Endodermal cell (in vitro differentiated cells): Measurements from ENCODE around the gene SLC6A8. TPM values are rescaled to one million over a fixed set of nuclear protein-coding genes. Genes with fewer than 3 reads are reported as not detected.
"Not testable (repeated sequence)": the region's sequence is repeated elsewhere in the genome, so short reads cannot be mapped to it uniquely, and the experiment has no call there.

Source experiments
- DNase-seq: peaks from one replicate; pipeline ENCODE4 v3.0.0-alpha.2; 2017
- H3K27ac ChIP-seq: 2 replicates; pipeline ENCODE4 v1.5.1; 2013; ENCODE audit warnings: mild to moderate bottlenecking, low read depth, low read length, moderate library complexity
- H3K27me3 ChIP-seq: 2 replicates; pipeline ENCODE4 v1.6.1; 2013; ENCODE audit warnings: mild to moderate bottlenecking, low read length, moderate library complexity; ENCODE audit not compliant: insufficient read depth, control insufficient read depth, poor library complexity, severe bottlenecking
- H3K36me3 ChIP-seq: 2 replicates; pipeline ENCODE4 v1.7.0; 2013; ENCODE audit warnings: mild to moderate bottlenecking, low read length, moderate library complexity; ENCODE audit not compliant: control insufficient read depth, insufficient read depth
- H3K4me1 ChIP-seq: one replicate; pipeline ENCODE4 v1.7.0; 2013; ENCODE audit warnings: low read length; ENCODE audit not compliant: control insufficient read depth, insufficient read depth
- H3K4me3 ChIP-seq: 2 replicates; pipeline ENCODE4 v1.5.1; 2013; ENCODE audit warnings: mild to moderate bottlenecking, low read length, moderate library complexity
- H3K9ac ChIP-seq: 2 replicates; pipeline ENCODE4 v1.6.1; 2013; ENCODE audit warnings: mild to moderate bottlenecking, low read length, moderate library complexity; ENCODE audit not compliant: poor library complexity, severe bottlenecking; ENCODE audit errors: extremely low read depth
- H3K9me3 ChIP-seq: 2 replicates; pipeline ENCODE4 v1.6.1; 2013; ENCODE audit warnings: mild to moderate bottlenecking, low read length, moderate library complexity; ENCODE audit not compliant: control insufficient read depth
- H3K27ac Mint-ChIP-seq: 2 replicates; pipeline ENCODE4 v1.8.0; 2020; ENCODE audit warnings: mixed read lengths
- H3K27me3 Mint-ChIP-seq: 2 replicates; pipeline ENCODE4 v1.8.0; 2021; ENCODE audit warnings: mild to moderate bottlenecking, mixed read lengths; ENCODE audit not compliant: insufficient read depth
- H3K36me3 Mint-ChIP-seq: 2 replicates; pipeline ENCODE4 v1.8.0; 2020; ENCODE audit warnings: low read depth, mixed read lengths
- H3K4me1 Mint-ChIP-seq: 2 replicates; pipeline ENCODE4 v1.8.0; 2020; ENCODE audit warnings: mixed read lengths
- H3K4me3 Mint-ChIP-seq: 2 replicates; pipeline ENCODE4 v1.8.0; 2020; ENCODE audit warnings: mild to moderate bottlenecking, moderate library complexity, mixed read lengths
- H3K9me3 Mint-ChIP-seq: 2 replicates; pipeline ENCODE4 v1.8.0; 2020; ENCODE audit warnings: mild to moderate bottlenecking, mixed read lengths
- CTCF ChIP-seq: fragments of 200-600 bp; sonication (generic); conservative IDR thresholded peaks from 2 replicates; pipeline ENCODE4 v1.5.0; 2021; ENCODE audit warnings: antibody characterized with exemption, mild to moderate bottlenecking
- WGBS, 2 experiments: methylation state at CpG; one replicate each; pipeline versions ENCODE4 v1.1.5 to v1.1.7; 2013; ENCODE audit warnings: missing lambda C conversion rate in 2 of 2, mixed read lengths in 1 of 2; ENCODE audit not compliant: insufficient coverage in 1 of 2, insufficient read length in 1 of 2; 5-methylcytosine and 5-hydroxymethylcytosine counted together
- total RNA-seq, 2 donors: library from RNA; stranded (reverse); fragmentation: NEBNext Ultra II Directional in 1 of 2; extraction: Animal tissue kit (Norgen Biotek cat#: 25700) in 1 of 2; gene quantifications; 2 replicates in 1 of 2; 3 replicates in 1 of 2; pipeline ENCODE4 v1.2.1, GENCODE V29; 2021

The SLC6A8 gene
- total RNA-seq, 2 donors from 2014 or later: 57.6 to 121 TPM

- not testable (repeated sequence) for H3K4me1 Mint-ChIP-seq, H3K36me3 Mint-ChIP-seq, H3K9me3 ChIP-seq, H3K36me3 ChIP-seq, H3K27ac ChIP-seq, H3K9ac ChIP-seq, H3K4me1 ChIP-seq, H3K27me3 ChIP-seq, H3K4me3 ChIP-seq, H3K27me3 Mint-ChIP-seq
- Mint-ChIP-seq H3K9me3 (peaks cover 60% of the 10 kb centered on the region), H3K4me3 (peak overlapping the region; percentile 50), H3K27ac (peak overlapping the region; percentile 55)
- DNase-seq: peak; percentile 88
- 48 to 81% methylated on average over 3 to 22 of the region's 35 CpGs for WGBS, 2 experiments
- peak; percentile 35 for TF ChIP-seq CTCF
These were observed 55.9 kb downstream of the SLC6A8 start for GRCh38 chrX:153743468-153744209.

GRCh38 chrX:153744210-153745066 is 56.7 kb downstream of the SLC6A8 start:
- peaks cover 5% of the 10 kb centered on the region for H3K27me3 Mint-ChIP-seq
- DNase-seq: peak; percentile 85
- TF ChIP-seq CTCF: peak; percentile 62
- no peaks in the 10 kb centered on the region for H3K4me1 ChIP-seq
- peaks cover 4% of the 10 kb centered on the region for H3K36me3 Mint-ChIP-seq
- peak overlapping the region; percentile 50 for H3K4me3 Mint-ChIP-seq
- peak overlapping the region; percentile 55 for H3K27ac Mint-ChIP-seq
- no peak overlapping the region for H3K27ac ChIP-seq
- H3K9me3 ChIP-seq: no peaks in the 10 kb centered on the region
- H3K9ac ChIP-seq: no peak overlapping the region
- WGBS, 2 experiments: 47% methylated on average over 37 of the region's 38 CpGs; no CpG with 5 or more reads in 1 of the 2 experiments
- H3K27me3 ChIP-seq: no peaks in the 10 kb centered on the region
- peaks cover 58% of the 10 kb centered on the region for H3K9me3 Mint-ChIP-seq
- no peak overlapping the region for H3K4me3 ChIP-seq
- no peaks in the 10 kb centered on the region for H3K4me1 Mint-ChIP-seq
- no peaks in the 10 kb centered on the region for H3K36me3 ChIP-seq

- not testable (repeated sequence) for H3K27ac Mint-ChIP-seq, H3K36me3 Mint-ChIP-seq, DNase-seq, H3K27me3 Mint-ChIP-seq, H3K36me3 ChIP-seq, H3K9ac ChIP-seq, H3K4me1 Mint-ChIP-seq, H3K9me3 ChIP-seq, H3K4me3 ChIP-seq, H3K27ac ChIP-seq, H3K4me1 ChIP-seq, H3K27me3 ChIP-seq
- Mint-ChIP-seq H3K9me3 (peaks cover 58% of the 10 kb centered on the region), H3K4me3 (peak overlapping the region; percentile 50)
- 86 to 88% methylated on average over 1 to 12 of the region's 12 CpGs for whole genome bisulfite sequencing, 2 experiments
These were observed 57.3 kb downstream of the SLC6A8 start for GRCh38 chrX:153745067-153745433.

Other genes with a start within 250 kb of the SLC6A8 start
- gene TREX2, start 241.9 kb upstream of the SLC6A8 start, total RNA-seq: under 1 TPM; 0.35 to 0.70 TPM
- gene HAUS7, start 217.3 kb upstream of the SLC6A8 start, total RNA-seq: 10 to 100 TPM; 28.7 to 30.9 TPM
- gene BGN, start 192.9 kb upstream of the SLC6A8 start, total RNA-seq: 1 to 10 TPM; 1.2 to 1.6 TPM
- gene ATP2B3, start 170.3 kb upstream of the SLC6A8 start, total RNA-seq: not detected
- gene CCNQ, start 88.8 kb upstream of the SLC6A8 start, total RNA-seq: 10 to 100 TPM; 17.1 to 20.8 TPM
- under 1 TPM; 0.18 to 0.31 TPM for gene DUSP9, start 40.7 kb upstream of the SLC6A8 start, total RNA-seq
- 10 to 100 TPM in 1 of 2 donors, 1 to 10 TPM in 1; 2.8 to 12.9 TPM for gene PNCK, start 14.1 kb upstream of the SLC6A8 start, total RNA-seq
- gene BCAP31, start 36.5 kb downstream of the SLC6A8 start, total RNA-seq: 100 to 1,000 TPM; 192 to 206 TPM
- gene ABCD1, start 36.9 kb downstream of the SLC6A8 start, total RNA-seq: 10 to 100 TPM; 17.9 to 18.2 TPM
- gene PLXNB3, start 76.3 kb downstream of the SLC6A8 start, total RNA-seq: 1 to 10 TPM; 1.1 TPM
- not detected for gene SRPK3, start 93.1 kb downstream of the SLC6A8 start, total RNA-seq
- gene IDH3G, start 106.4 kb downstream of the SLC6A8 start, total RNA-seq: 10 to 100 TPM; 39.5 to 45.0 TPM
- gene SSR4, start 106.7 kb downstream of the SLC6A8 start, total RNA-seq: 100 to 1,000 TPM; 220 to 236 TPM
- 10 to 100 TPM; 30.1 to 68.3 TPM for gene PDZD4, start 142.6 kb downstream of the SLC6A8 start, total RNA-seq
- gene L1CAM, start 198.2 kb downstream of the SLC6A8 start, total RNA-seq: 10 to 100 TPM in 1 of 2 donors, 1 to 10 TPM in 1; 7.5 to 29.0 TPM
- gene AVPR2, start 216.7 kb downstream of the SLC6A8 start, total RNA-seq: not detected
- gene ARHGAP4, start 238.3 kb downstream of the SLC6A8 start, total RNA-seq: 10 to 100 TPM; 56.0 to 65.0 TPM
- 10 to 100 TPM; 91.6 to 99.3 TPM for gene NAA10, start 247.1 kb downstream of the SLC6A8 start, total RNA-seq